ENCODE measurements around the gene SIAH1. TPM values are rescaled to one million over a fixed set of nuclear protein-coding genes. Genes with fewer than 3 reads are reported as not detected.

Gene SIAH1
- total RNA-seq, 1 experiment from 2014 or later: 29.9 TPM

- TF ChIP-seq HMGXB4 (CRISPR knock-in tag; IDR thresholded peaks at IDR 0.05) (no peak), CDX4 (CRISPR knock-in tag; IDR thresholded peaks at IDR 0.05; ENCODE audit: borderline replicate concordance) (no peak), ZNF121 (CRISPR knock-in tag; IDR thresholded peaks at IDR 0.05) (no peak), FOXJ3 (CRISPR knock-in tag; IDR thresholded peaks at IDR 0.05; ENCODE audit: borderline replicate concordance) (no peak), ZNF138 (CRISPR knock-in tag; conservative IDR thresholded peaks at IDR 0.05) (no peak), OVOL2 (CRISPR knock-in tag; IDR thresholded peaks at IDR 0.05; ENCODE audit: borderline replicate concordance) (no peak)
Observed at GRCh38 chr16:48408688-48409087, 23.5 kb upstream of the SIAH1 start (continued).

- Mint-ChIP-seq H3K9me3 (no peaks in the 10 kb centered on the region), H3K4me1 (peaks cover 15% of the 10 kb centered on the region), H3K27ac (no peak overlapping the region), H3K4me3 (no peak overlapping the region), H3K36me3 (no peaks in the 10 kb centered on the region), H3K27me3 (ENCODE audit: low read depth) (no peaks in the 10 kb centered on the region)
- ChIA-PET POLR2A (no interaction called here), CTCF (no interaction called here)
- ATAC-seq (no peak), DNase-seq (ENCODE audit: low spot score) (no peak)
- TF ChIP-seq ZNF423 (CRISPR knock-in tag; IDR thresholded peaks at IDR 0.05) (no peak), RELA (CRISPR knock-in tag; IDR thresholded peaks at IDR 0.05; ENCODE audit: borderline replicate concordance) (no peak), AFF4 (CRISPR knock-in tag; IDR thresholded peaks at IDR 0.05; ENCODE audit: borderline replicate concordance) (no peak), E2F4 (CRISPR knock-in tag; IDR thresholded peaks at IDR 0.05; ENCODE audit: borderline replicate concordance, low read depth) (no peak)
Observed at GRCh38 chr16:48405907-48406306, 20.7 kb upstream of the SIAH1 start.

GRCh38 chr16:48405153-48405552, 19.9 kb upstream of the SIAH1 start:
- no peak overlapping the region for H3K27ac Mint-ChIP-seq
- no peaks in the 10 kb centered on the region for H3K9me3 Mint-ChIP-seq
- H3K4me1 Mint-ChIP-seq: peaks cover 15% of the 10 kb centered on the region
- ChIA-PET POLR2A (no interaction called here), CTCF (no interaction called here)
- H3K27me3 Mint-ChIP-seq (ENCODE audit: low read depth): no peaks in the 10 kb centered on the region
- no peak for DNase-seq (ENCODE audit: low spot score)
- no peak for ATAC-seq
- H3K36me3 Mint-ChIP-seq: no peaks in the 10 kb centered on the region
- H3K4me3 Mint-ChIP-seq: no peak overlapping the region
- no peak for TF ChIP-seq ZNF232 (CRISPR knock-in tag; IDR thresholded peaks at IDR 0.05)
- no peak for TF ChIP-seq ZNF138 (CRISPR knock-in tag; conservative IDR thresholded peaks at IDR 0.05)
- TF ChIP-seq HMGA2 (CRISPR knock-in tag; IDR thresholded peaks at IDR 0.05): no peak
- TF ChIP-seq ZBTB43 (CRISPR knock-in tag; IDR thresholded peaks at IDR 0.05): no peak
- TF ChIP-seq ATF2 (CRISPR knock-in tag; IDR thresholded peaks at IDR 0.05; ENCODE audit: borderline replicate concordance, low read depth): no peak
- no peak for TF ChIP-seq JUN (CRISPR knock-in tag; IDR thresholded peaks at IDR 0.05)
- no peak for TF ChIP-seq ZNF532 (CRISPR knock-in tag; IDR thresholded peaks at IDR 0.05; ENCODE audit: borderline replicate concordance)
- TF ChIP-seq TCF7 (CRISPR knock-in tag; IDR thresholded peaks at IDR 0.05; ENCODE audit: low read depth): no peak
- no peak for TF ChIP-seq SMAD4 (CRISPR knock-in tag; IDR thresholded peaks at IDR 0.05)
- no peak for TF ChIP-seq ZNF416 (CRISPR knock-in tag; IDR thresholded peaks at IDR 0.05)
- TF ChIP-seq TP53 (CRISPR knock-in tag; IDR thresholded peaks at IDR 0.05): no peak

All from WTC11 (cell line).